A549 (cell line): ENCODE data around the gene PODN. TPM values are rescaled to one million over a fixed set of nuclear protein-coding genes. Genes with fewer than 3 reads are reported as not detected.
A peak's percentile ranks its signal among the peaks of the same experiment; 100 is the strongest.

Experiments used
- ATAC-seq, 2 experiments: fragments of 200-7000 bp in 1 of 2; fragments of >200 bp in 1 of 2; cut with Nextera tagmentation in 1 of 2; cut with Tn5 transposase in 1 of 2; 3 replicates each; pipeline versions ENCODE4 v1.8.0 to v1.9.1; 2018 to 2020; ENCODE audit warnings: mild to moderate bottlenecking in 1 of 2, moderate library complexity in 1 of 2
- CTCF ChIA-PET: fragments of 300-600 bp; sonication (Branson Sonifier 250); formaldehyde crosslinking; extraction: SDS; loops from one replicate; lab custom pipeline; 2021; ENCODE audit warnings: antibody characterized with exemption, inconsistent platforms; lab: Yijun Ruan, JAX
- POLR2A ChIA-PET: fragments of 350-600 bp; formaldehyde crosslinking; extraction: SDS; loops from one replicate; lab custom pipeline; 2021; ENCODE audit warnings: antibody characterized with exemption, inconsistent platforms; lab: Yijun Ruan, JAX
- DNase-seq, 2 experiments: peaks; one replicate each; pipeline versions ENCODE4 v3.0.0 to v3.0.0-alpha.2; 2011 to 2016; ENCODE audit warnings: low read depth in 1 of 2, low spot score in 1 of 2
- FAIRE-seq: peaks from 2 replicates; lab custom pipeline; 2011; peaks lifted over from hg19 to GRCh38; lab: Jason Lieb, UNC
- H3K27ac ChIP-seq, 2 experiments: fragments of >200 bp; sonication (Bioruptor Twin); formaldehyde crosslinking; 3 replicates each; pipeline ENCODE4 v1.5.1; 2016 to 2017
- H3K4me1 ChIP-seq: fragments of >200 bp; sonication (Bioruptor Twin); formaldehyde crosslinking; 3 replicates; pipeline ENCODE4 v1.6.1; 2016
- H3K4me2 ChIP-seq: fragments of >200 bp; sonication (Bioruptor Twin); formaldehyde crosslinking; 3 replicates; pipeline ENCODE4 v1.6.1; 2016
- H3K4me3 ChIP-seq: fragments of >200 bp; sonication (Bioruptor Twin); formaldehyde crosslinking; 3 replicates; pipeline ENCODE4 v1.5.1; 2016
- H3K9me3 ChIP-seq: fragments of >200 bp; sonication (Bioruptor Twin); formaldehyde crosslinking; 3 replicates; pipeline ENCODE4 v1.6.1; 2016
- BHLHE40 ChIP-seq: IDR thresholded peaks from 2 replicates; pipeline ENCODE4 v1.6.1; 2012; ENCODE audit warnings: low read depth, low read length, inconsistent platforms
- CEBPB ChIP-seq, 2 experiments: fragments of >200 bp in 1 of 2; sonication (Bioruptor Twin) in 1 of 2; formaldehyde crosslinking in 1 of 2; IDR thresholded peaks; 2 replicates each; pipeline ENCODE4 v1.6.1; 2012 to 2016
- CHD2 ChIP-seq: fragments of 150-350 bp; IDR thresholded peaks from 2 replicates; pipeline ENCODE4 v1.6.1; 2014; ENCODE audit warnings: low read length; ENCODE audit not compliant: partially characterized antibody
- FOSB ChIP-seq: fragments of 250-450 bp; sonication (Bioruptor Pico); IDR thresholded peaks from 2 replicates; pipeline ENCODE4 v1.5.0; 2020; ENCODE audit warnings: mild to moderate bottlenecking, moderate library complexity
- FOXS1 ChIP-seq: fragments of 250-450 bp; sonication (Bioruptor Pico); IDR thresholded peaks from 2 replicates; pipeline ENCODE4 v1.5.0; 2020; ENCODE audit warnings: mild to moderate bottlenecking, moderate library complexity
- HOXA7 ChIP-seq: fragments of 250-450 bp; sonication (Bioruptor Pico); IDR thresholded peaks from 2 replicates; pipeline ENCODE4 v1.5.0; 2020; ENCODE audit warnings: mild to moderate bottlenecking, moderate library complexity
- HOXB13 ChIP-seq: fragments of 250-450 bp; sonication (Bioruptor Pico); IDR thresholded peaks from 2 replicates; pipeline ENCODE4 v1.5.0; 2020; ENCODE audit warnings: low read depth, mild to moderate bottlenecking, moderate library complexity
- JUNB ChIP-seq: fragments of >200 bp; sonication (Bioruptor Twin); formaldehyde crosslinking; IDR thresholded peaks from 2 replicates; pipeline ENCODE4 v1.6.1; 2016
- MAFK ChIP-seq: fragments of 450-650 bp; IDR thresholded peaks from 2 replicates; pipeline ENCODE4 v1.6.1; 2014; ENCODE audit not compliant: partially characterized antibody
- MAZ ChIP-seq: fragments of 150-350 bp; IDR thresholded peaks from 2 replicates; pipeline ENCODE4 v1.6.1; 2014; ENCODE audit warnings: antibody characterized with exemption, low read depth, low read length, borderline replicate concordance
- NFE2L2 ChIP-seq: fragments of 150-350 bp; conservative IDR thresholded peaks from 2 replicates; pipeline ENCODE4 v1.6.1; 2014; ENCODE audit warnings: low read length
- PHF8 ChIP-seq: fragments of 200-600 bp; sonication (generic); IDR thresholded peaks from 2 replicates; pipeline ENCODE4 v1.6.1; 2016; ENCODE audit warnings: low read depth, mild to moderate bottlenecking, antibody characterized with exemption, moderate library complexity, borderline replicate concordance
- POLR2A ChIP-seq: IDR thresholded peaks from 2 replicates; pipeline ENCODE4 v1.6.1; 2012; ENCODE audit warnings: mild to moderate bottlenecking, low read length
- RARB ChIP-seq: fragments of 250-450 bp; sonication (Bioruptor Pico); IDR thresholded peaks from 2 replicates; pipeline ENCODE4 v1.8.0; 2021; ENCODE audit warnings: mild to moderate bottlenecking, moderate library complexity
- RFX5 ChIP-seq: fragments of 450-650 bp; IDR thresholded peaks from 2 replicates; pipeline ENCODE4 v1.7.1; 2014; ENCODE audit warnings: antibody characterized with exemption, mild to moderate bottlenecking, moderate library complexity
- RNF2 ChIP-seq: fragments of 200-600 bp; sonication (generic); IDR thresholded peaks from 2 replicates; pipeline ENCODE4 v1.6.1; 2016; ENCODE audit warnings: low read depth, mild to moderate bottlenecking, antibody characterized with exemption, moderate library complexity, borderline replicate concordance
- SMC3 ChIP-seq: fragments of >200 bp; sonication (Bioruptor Twin); formaldehyde crosslinking; IDR thresholded peaks from 3 replicates; pipeline ENCODE4 v1.6.1; 2018; ENCODE audit warnings: inconsistent platforms
- SREBF2 ChIP-seq: fragments of 450-650 bp; IDR thresholded peaks from 2 replicates; pipeline ENCODE4 v1.6.1; 2014; ENCODE audit warnings: mild to moderate bottlenecking, moderate library complexity
- WGBS: methylation state at CpG from one replicate; pipeline ENCODE4 v1.1.6; 2017; ENCODE audit errors: missing lambda C conversion rate; 5-methylcytosine and 5-hydroxymethylcytosine counted together
- polyA plus RNA-seq, 4 experiments: library from polyadenylated mRNA; depleted of rRNA in 3 of 4; stranded (reverse); fragments of >200 nt; fragmentation: RNase III in 1 of 4; extraction: RNeasy Plus Mini Kit Qiagen cat#74134 plus additional on column Dnase treatment in 1 of 4; gene quantifications; 2 replicates in 3 of 4; 3 replicates in 1 of 4; pipeline ENCODE4 v1.2.3, GENCODE V29; 2011 to 2017
- TF ChIP-seq, protein P1 (sequence below): IDR thresholded peaks from 2 replicates; pipeline ENCODE4 v1.6.1; 2012
- TF ChIP-seq, protein P2 (sequence below): fragments of 450-650 bp; IDR thresholded peaks from 2 replicates; pipeline ENCODE4 v1.6.1; 2014; ENCODE audit warnings: antibody characterized with exemption
- TF ChIP-seq, protein P3 (sequence below): fragments of 200-600 bp; sonication (generic); IDR thresholded peaks from 2 replicates; pipeline ENCODE4 v1.6.1; 2016; ENCODE audit warnings: antibody characterized with exemption, mild to moderate bottlenecking, moderate library complexity
- TF ChIP-seq, protein P4 (sequence below): IDR thresholded peaks from 2 replicates; pipeline ENCODE4 v1.6.1; 2012; ENCODE audit warnings: low read depth, borderline replicate concordance
- TF ChIP-seq, protein P5 (sequence below): fragments of 250-450 bp; sonication (Bioruptor Pico); IDR thresholded peaks from 2 replicates; pipeline ENCODE4 v1.5.0; 2020; ENCODE audit warnings: low read depth, mild to moderate bottlenecking, moderate library complexity

Gene PODN
- polyA plus RNA-seq, 2 of the 4 experiments (the other 2 are of a cell fraction) = 0.05 TPM; not detected in 1

DNA sequence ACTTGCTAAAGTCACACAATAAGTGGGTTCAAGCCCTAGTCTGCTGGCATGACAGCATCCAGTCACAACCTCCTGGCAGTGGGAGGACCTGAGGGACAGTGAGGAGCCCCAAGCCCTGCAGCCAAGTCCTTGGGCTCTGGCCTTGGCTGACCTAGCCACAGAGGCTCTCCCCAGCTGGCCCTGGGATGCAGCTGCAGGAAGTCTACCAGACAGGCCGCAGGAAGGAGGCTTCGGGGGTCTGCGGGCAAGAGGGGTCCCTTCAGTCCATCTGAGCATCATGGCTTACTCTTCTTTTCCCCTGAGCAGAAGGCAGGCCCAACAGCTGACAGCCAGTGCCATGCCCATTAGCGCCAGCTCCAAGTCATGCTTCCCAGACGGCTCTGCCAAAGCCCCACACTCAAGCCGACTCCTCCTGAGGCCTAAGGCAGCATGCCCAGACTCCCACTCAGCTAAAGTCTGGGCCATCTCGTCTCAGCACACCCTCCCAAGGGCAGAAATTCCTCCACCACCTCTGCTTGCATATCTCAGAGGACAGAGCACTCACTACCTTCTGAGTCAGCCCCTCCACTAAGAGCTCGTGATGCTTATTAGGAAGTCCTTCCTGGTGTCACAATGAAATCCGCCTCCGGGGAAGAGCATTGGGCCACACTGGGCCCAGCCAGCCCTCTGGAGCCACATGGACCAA is 60.3 kb downstream of the PODN start:
- no peak overlapping the region for H3K4me3 ChIP-seq
- ATAC-seq (no peak), FAIRE-seq (no peak), DNase-seq (no peak)
- H3K4me1 ChIP-seq = peaks cover 15% of the 10 kb centered on the region; the same call in 2 of the 3 replicates
- H3K27ac ChIP-seq = peak overlapping the region in 1 of 2 experiments; percentile 54; a peak in 3 of 6 replicates
- POLR2A ChIA-PET = no interaction called here
- H3K4me2 ChIP-seq = peak overlapping the region; percentile 26; the same call in 1 of the 3 replicates
- no peaks in the 10 kb centered on the region for H3K9me3 ChIP-seq
- CTCF ChIA-PET = interaction anchor here (1.6 to 2.2 kb wide), 2 partner anchors 9 to 23 kb away, joined by 3 to 13 read pairs; no protein-coding TSS in a partner anchor
- TF ChIP-seq BHLHE40 = no peak
- no peak for TF ChIP-seq HOXB13 (CRISPR knock-in tag)
- TF ChIP-seq SMC3 = no peak
- TF ChIP-seq MAZ = no peak
- 89% methylated on average over 4 of the region's 10 CpGs for WGBS

DNA sequence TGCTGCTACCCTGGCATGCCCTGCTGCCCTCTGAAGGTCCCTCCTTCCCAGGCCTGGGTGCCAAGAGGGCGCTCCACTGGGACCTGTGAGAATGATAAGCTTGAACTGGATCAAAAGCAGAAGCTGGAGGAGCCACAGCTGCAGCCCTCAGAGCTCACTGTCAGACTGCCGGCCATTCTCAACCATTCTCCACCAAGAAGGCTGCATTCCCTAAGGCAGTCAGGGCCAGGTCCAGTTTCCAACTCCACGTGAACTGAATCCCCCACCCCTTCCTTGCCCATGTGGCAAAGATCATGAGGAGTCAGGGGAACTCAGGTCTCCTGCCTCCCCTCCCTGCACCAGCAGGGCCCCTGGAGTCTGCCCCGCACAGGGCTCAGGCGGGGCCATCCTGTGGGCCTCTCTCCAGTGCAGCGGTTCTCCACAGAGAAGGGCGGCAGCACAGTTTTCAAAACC is 61.0 kb downstream of the PODN start:
- peaks cover 15% of the 10 kb centered on the region; the same call in 2 of the 3 replicates for H3K4me1 ChIP-seq
- no peak for TF ChIP-seq HOXA7 (CRISPR knock-in tag)
- TF ChIP-seq, protein P1, sequence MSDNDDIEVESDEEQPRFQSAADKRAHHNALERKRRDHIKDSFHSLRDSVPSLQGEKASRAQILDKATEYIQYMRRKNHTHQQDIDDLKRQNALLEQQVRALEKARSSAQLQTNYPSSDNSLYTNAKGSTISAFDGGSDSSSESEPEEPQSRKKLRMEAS = no peak
- TF ChIP-seq NFE2L2 = no peak
- no peak for TF ChIP-seq RARB (CRISPR knock-in tag)
- no peak for TF ChIP-seq RNF2
- TF ChIP-seq JUNB = no peak
- TF ChIP-seq, protein P2, sequence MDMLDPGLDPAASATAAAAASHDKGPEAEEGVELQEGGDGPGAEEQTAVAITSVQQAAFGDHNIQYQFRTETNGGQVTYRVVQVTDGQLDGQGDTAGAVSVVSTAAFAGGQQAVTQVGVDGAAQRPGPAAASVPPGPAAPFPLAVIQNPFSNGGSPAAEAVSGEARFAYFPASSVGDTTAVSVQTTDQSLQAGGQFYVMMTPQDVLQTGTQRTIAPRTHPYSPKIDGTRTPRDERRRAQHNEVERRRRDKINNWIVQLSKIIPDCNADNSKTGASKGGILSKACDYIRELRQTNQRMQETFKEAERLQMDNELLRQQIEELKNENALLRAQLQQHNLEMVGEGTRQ = no peak
- no peak for TF ChIP-seq MAZ
- TF ChIP-seq, protein P3, sequence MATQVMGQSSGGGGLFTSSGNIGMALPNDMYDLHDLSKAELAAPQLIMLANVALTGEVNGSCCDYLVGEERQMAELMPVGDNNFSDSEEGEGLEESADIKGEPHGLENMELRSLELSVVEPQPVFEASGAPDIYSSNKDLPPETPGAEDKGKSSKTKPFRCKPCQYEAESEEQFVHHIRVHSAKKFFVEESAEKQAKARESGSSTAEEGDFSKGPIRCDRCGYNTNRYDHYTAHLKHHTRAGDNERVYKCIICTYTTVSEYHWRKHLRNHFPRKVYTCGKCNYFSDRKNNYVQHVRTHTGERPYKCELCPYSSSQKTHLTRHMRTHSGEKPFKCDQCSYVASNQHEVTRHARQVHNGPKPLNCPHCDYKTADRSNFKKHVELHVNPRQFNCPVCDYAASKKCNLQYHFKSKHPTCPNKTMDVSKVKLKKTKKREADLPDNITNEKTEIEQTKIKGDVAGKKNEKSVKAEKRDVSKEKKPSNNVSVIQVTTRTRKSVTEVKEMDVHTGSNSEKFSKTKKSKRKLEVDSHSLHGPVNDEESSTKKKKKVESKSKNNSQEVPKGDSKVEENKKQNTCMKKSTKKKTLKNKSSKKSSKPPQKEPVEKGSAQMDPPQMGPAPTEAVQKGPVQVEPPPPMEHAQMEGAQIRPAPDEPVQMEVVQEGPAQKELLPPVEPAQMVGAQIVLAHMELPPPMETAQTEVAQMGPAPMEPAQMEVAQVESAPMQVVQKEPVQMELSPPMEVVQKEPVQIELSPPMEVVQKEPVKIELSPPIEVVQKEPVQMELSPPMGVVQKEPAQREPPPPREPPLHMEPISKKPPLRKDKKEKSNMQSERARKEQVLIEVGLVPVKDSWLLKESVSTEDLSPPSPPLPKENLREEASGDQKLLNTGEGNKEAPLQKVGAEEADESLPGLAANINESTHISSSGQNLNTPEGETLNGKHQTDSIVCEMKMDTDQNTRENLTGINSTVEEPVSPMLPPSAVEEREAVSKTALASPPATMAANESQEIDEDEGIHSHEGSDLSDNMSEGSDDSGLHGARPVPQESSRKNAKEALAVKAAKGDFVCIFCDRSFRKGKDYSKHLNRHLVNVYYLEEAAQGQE = no peak
- TF ChIP-seq SMC3 = no peak
- TF ChIP-seq FOXS1 (CRISPR knock-in tag) = no peak
- DNase-seq (no peak), ATAC-seq (no peak), FAIRE-seq (no peak)
- CTCF ChIA-PET = interaction anchor here (2.2 kb wide), 1 partner anchor 9 kb away, joined by 13 read pairs; no protein-coding TSS in a partner anchor
- 63% methylated on average over 1 of the region's 7 CpGs for WGBS
- H3K4me2 ChIP-seq = no peak overlapping the region
- peak overlapping the region in 1 of 2 experiments; percentile 54; a peak in 3 of 6 replicates for H3K27ac ChIP-seq
- POLR2A ChIA-PET = no interaction called here
- H3K9me3 ChIP-seq = no peaks in the 10 kb centered on the region
- H3K4me3 ChIP-seq = no peak overlapping the region

DNA sequence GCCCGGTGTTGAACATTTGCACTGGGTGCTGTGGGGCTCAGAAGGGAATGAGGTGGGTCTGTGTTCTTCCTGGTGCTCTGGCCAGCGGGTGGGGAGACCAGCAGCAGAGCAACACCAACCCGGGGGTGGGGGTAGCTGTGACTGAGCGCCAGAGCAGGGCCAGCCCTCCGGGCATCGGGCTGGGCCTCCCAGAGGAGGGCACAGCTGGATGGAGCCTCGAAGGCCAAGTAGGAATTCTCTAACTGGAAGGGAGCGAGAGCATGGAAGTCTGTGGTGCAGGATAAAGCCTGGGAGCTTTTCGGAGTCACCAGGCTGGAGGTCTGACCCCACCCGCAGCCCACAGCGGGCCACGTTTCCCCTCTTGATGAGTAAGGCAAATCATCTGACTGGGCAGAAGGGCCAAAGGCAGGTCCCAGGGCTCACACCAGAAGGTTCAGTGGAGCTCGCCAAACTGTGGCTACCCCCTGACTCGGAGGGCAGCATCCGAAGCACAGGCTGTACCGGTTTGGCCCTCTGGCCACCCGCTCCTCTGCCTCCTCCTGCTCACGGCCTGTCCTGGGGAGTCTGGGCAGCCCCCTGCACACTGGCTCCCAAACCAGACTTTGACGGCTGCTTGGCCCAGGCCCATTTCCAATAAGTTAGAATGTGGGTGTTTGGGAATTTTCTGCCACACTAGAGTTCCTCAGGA is 61.6 kb downstream of the PODN start:
- Histone ChIP-seq H3K4me2 (no peak overlapping the region), H3K4me3 (no peak overlapping the region), H3K9me3 (no peaks in the 10 kb centered on the region), H3K4me1 (peaks cover 15% of the 10 kb centered on the region; the same call in 2 of the 3 replicates), H3K27ac (0 out of 6 replicates have a peak overlapping the region, but pooled peaks of 1 of the 2 experiments have one; percentile 54)
- POLR2A ChIA-PET = no interaction called here
- DNase-seq (no peak), FAIRE-seq (no peak), ATAC-seq (no peak)
- 89% methylated on average over 15 of the region's 19 CpGs for WGBS
- CTCF ChIA-PET = no interaction called here
- TF ChIP-seq RFX5 (no peak), CHD2 (no peak), FOSB (CRISPR knock-in tag) (no peak), PHF8 (no peak), POLR2A (no peak), SREBF2 (no peak), JUNB (no peak), RNF2 (no peak), MAFK (no peak), CEBPB (IDR thresholded peaks at IDR 0.05) (no peak)
- TF ChIP-seq, protein P2 = no peak
- TF ChIP-seq, protein P4, sequence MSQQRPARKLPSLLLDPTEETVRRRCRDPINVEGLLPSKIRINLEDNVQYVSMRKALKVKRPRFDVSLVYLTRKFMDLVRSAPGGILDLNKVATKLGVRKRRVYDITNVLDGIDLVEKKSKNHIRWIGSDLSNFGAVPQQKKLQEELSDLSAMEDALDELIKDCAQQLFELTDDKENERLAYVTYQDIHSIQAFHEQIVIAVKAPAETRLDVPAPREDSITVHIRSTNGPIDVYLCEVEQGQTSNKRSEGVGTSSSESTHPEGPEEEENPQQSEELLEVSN = no peak
- TF ChIP-seq, protein P1 = no peak
- TF ChIP-seq, protein P5, sequence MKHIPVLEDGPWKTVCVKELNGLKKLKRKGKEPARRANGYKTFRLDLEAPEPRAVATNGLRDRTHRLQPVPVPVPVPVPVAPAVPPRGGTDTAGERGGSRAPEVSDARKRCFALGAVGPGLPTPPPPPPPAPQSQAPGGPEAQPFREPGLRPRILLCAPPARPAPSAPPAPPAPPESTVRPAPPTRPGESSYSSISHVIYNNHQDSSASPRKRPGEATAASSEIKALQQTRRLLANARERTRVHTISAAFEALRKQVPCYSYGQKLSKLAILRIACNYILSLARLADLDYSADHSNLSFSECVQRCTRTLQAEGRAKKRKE (CRISPR knock-in tag) = no peak
